OCI-LY7 (cell line): Measurements from ENCODE around the gene PARD3B. TPM values are rescaled to one million over a fixed set of nuclear protein-coding genes. Genes with fewer than 3 reads are reported as not detected.

ENCODE experiments used
- BruUV-seq: library from RNA; stranded (reverse); fragments of 400-500 nt; replicated peaks from 2 replicates; lab custom pipeline; 2021; lab: Mats Ljungman, UMichigan
- CTCF ChIA-PET: fragments of 300-600 bp; sonication (Branson Sonifier 250); formaldehyde crosslinking; loops from one replicate; lab custom pipeline; 2022; ENCODE audit warnings: antibody characterized with exemption; ENCODE audit not compliant: unreplicated experiment; lab: Charles Lee
- POLR2A ChIA-PET: fragments of 300-600 bp; sonication (Branson Sonifier 250); formaldehyde crosslinking; loops from one replicate; lab custom pipeline; 2022; ENCODE audit warnings: antibody characterized with exemption; lab: Charles Lee
- DNase-seq: peaks from one replicate; pipeline ENCODE4 v3.0.0-alpha.2; 2015; ENCODE audit warnings: low spot score
- H2AFZ ChIP-seq: fragments of 200-600 bp; sonication (generic), shearing (Covaris generic); 2 replicates; pipeline ENCODE4 v1.6.1; 2014; ENCODE audit warnings: mild to moderate bottlenecking, antibody characterized with exemption, low read length, moderate library complexity
- H3K27ac ChIP-seq: fragments of 200-600 bp; sonication (generic); 2 replicates; pipeline ENCODE4 v1.5.1; 2014; ENCODE audit warnings: mixed run types, low read depth, mild to moderate bottlenecking, moderate library complexity, low read length, inconsistent platforms; ENCODE audit not compliant: poor library complexity, severe bottlenecking
- H3K36me3 ChIP-seq: fragments of 200-600 bp; sonication (generic); 2 replicates; pipeline ENCODE4 v1.6.1; 2014; ENCODE audit warnings: mild to moderate bottlenecking, antibody characterized with exemption, low read length, moderate library complexity, mixed read lengths; ENCODE audit not compliant: insufficient read depth
- H3K4me1 ChIP-seq: fragments of 200-600 bp; sonication (generic); 2 replicates; pipeline ENCODE4 v1.5.1; 2014; ENCODE audit warnings: mild to moderate bottlenecking, low read length; ENCODE audit not compliant: insufficient read depth, poor library complexity, severe bottlenecking
- H3K4me2 ChIP-seq: fragments of 200-600 bp; sonication (generic); 2 replicates; pipeline ENCODE4 v1.6.1; 2014; ENCODE audit warnings: mild to moderate bottlenecking, low read length
- H3K4me3 ChIP-seq: fragments of 200-600 bp; sonication (generic); 2 replicates; pipeline ENCODE4 v1.5.1; 2014; ENCODE audit warnings: mild to moderate bottlenecking, low read depth, low read length; ENCODE audit not compliant: poor library complexity, severe bottlenecking
- H3K79me2 ChIP-seq: fragments of 200-600 bp; sonication (generic); 2 replicates; pipeline ENCODE4 v1.6.1; 2016; ENCODE audit warnings: low read depth, mild to moderate bottlenecking, low read length, moderate library complexity, mixed read lengths; ENCODE audit not compliant: insufficient read depth
- H3K9me2 ChIP-seq: fragments of 200-600 bp; sonication (generic); 2 replicates; pipeline ENCODE4 v1.6.1; 2016; ENCODE audit warnings: mild to moderate bottlenecking, low read length, mixed read lengths; ENCODE audit not compliant: insufficient read depth
- H3K9me3 ChIP-seq: fragments of 200-600 bp; sonication (generic); 2 replicates; pipeline ENCODE4 v1.6.1; 2014; ENCODE audit warnings: mild to moderate bottlenecking, mixed run types, low read length, mixed read lengths
- H4K20me1 ChIP-seq: fragments of 200-600 bp; sonication (generic); 2 replicates; pipeline ENCODE4 v1.6.1; 2014; ENCODE audit warnings: mild to moderate bottlenecking, antibody characterized with exemption, low read length, moderate library complexity, mixed read lengths; ENCODE audit not compliant: insufficient read depth
- CTCF ChIP-seq: fragments of 200-600 bp; sonication (generic); conservative IDR thresholded peaks from 2 replicates; pipeline ENCODE4 v1.5.1; 2014; ENCODE audit warnings: mild to moderate bottlenecking, antibody characterized with exemption, low read length, moderate library complexity, mixed read lengths
- EZH2phosphoT487 ChIP-seq: fragments of 200-600 bp; sonication (generic); IDR thresholded peaks from 2 replicates; pipeline ENCODE4 v1.6.1; 2018; ENCODE audit warnings: low read depth, borderline replicate concordance, mild to moderate bottlenecking, mixed run types, antibody characterized with exemption, low read length, moderate library complexity, mixed read lengths
- intact Hi-C: fragments of 100-400 bp; cut with micrococcal nuclease; formaldehyde crosslinking; loops from one replicate; pipeline ENCODE4 v1.10.0; 2022; ENCODE audit not compliant: unreplicated experiment
- total RNA-seq, 2 experiments: library from RNA; depleted of rRNA in 1 of 2; stranded (reverse); fragments of >200 nt in 1 of 2; shearing (Covaris generic) in 1 of 2; gene quantifications; 2 replicates each; pipeline ENCODE4 v1.2.3, GENCODE V29; 2014 to 2022

Gene PARD3B
- total RNA-seq, 2 experiments from 2014 or later, result not detected

GRCh38 chr2:205166745-205167144 lies 621.5 kb downstream of the PARD3B start:
- H3K36me3 ChIP-seq, result no peaks in the 10 kb centered on the region
- no peak for TF ChIP-seq EZH2phosphoT487
- no peak for TF ChIP-seq CTCF
- no peak for DNase-seq
- H3K4me1 ChIP-seq, result no peaks in the 10 kb centered on the region
- no peak overlapping the region for H3K4me2 ChIP-seq
- ChIA-PET POLR2A (interaction anchor here (0.6 kb wide), 1 partner anchor 76 kb away, joined by 4 read pairs; no protein-coding TSS in a partner anchor), CTCF (no interaction called here)
- no peaks in the 10 kb centered on the region for H3K9me2 ChIP-seq
- intact Hi-C loops, result no loop called here
- no peak overlapping the region for H3K4me3 ChIP-seq
- no peaks in the 10 kb centered on the region for H4K20me1 ChIP-seq
- no peaks in the 10 kb centered on the region for H3K9me3 ChIP-seq
- H3K27ac ChIP-seq, result no peak overlapping the region
- H2AFZ ChIP-seq, result no peak overlapping the region
- no peaks in the 10 kb centered on the region for H3K79me2 ChIP-seq
- no TSS peak for BruUV-seq

- H3K27ac ChIP-seq, result no peak overlapping the region
- H4K20me1 ChIP-seq, result no peaks in the 10 kb centered on the region
- no peak overlapping the region for H3K4me2 ChIP-seq
- no peaks in the 10 kb centered on the region for H3K9me2 ChIP-seq
- ChIA-PET CTCF (no interaction called here), POLR2A (interaction anchor here (1.5 kb wide), 1 partner anchor 10 kb away, joined by 4 read pairs; no protein-coding TSS in a partner anchor)
- no peaks in the 10 kb centered on the region for H3K4me1 ChIP-seq
- H3K36me3 ChIP-seq, result no peaks in the 10 kb centered on the region
- no peak overlapping the region for H2AFZ ChIP-seq
- H3K79me2 ChIP-seq, result no peaks in the 10 kb centered on the region
- no peak for DNase-seq
- H3K9me3 ChIP-seq, result no peaks in the 10 kb centered on the region
- TF ChIP-seq EZH2phosphoT487 (no peak), CTCF (no peak)
- no peak overlapping the region for H3K4me3 ChIP-seq
- intact Hi-C loops, result no loop called here
- BruUV-seq, result no TSS peak
Measured at GRCh38 chr2:205169012-205169411, 623.7 kb downstream of the PARD3B start.

- no peak overlapping the region for H3K4me2 ChIP-seq
- ChIA-PET CTCF (no interaction called here), POLR2A (no interaction called here)
- H3K36me3 ChIP-seq, result no peaks in the 10 kb centered on the region
- H4K20me1 ChIP-seq, result no peaks in the 10 kb centered on the region
- H3K4me3 ChIP-seq, result no peak overlapping the region
- DNase-seq, result no peak
- H2AFZ ChIP-seq, result no peak overlapping the region
- no peaks in the 10 kb centered on the region for H3K4me1 ChIP-seq
- H3K27ac ChIP-seq, result no peak overlapping the region
- H3K9me3 ChIP-seq, result no peaks in the 10 kb centered on the region
- no peaks in the 10 kb centered on the region for H3K9me2 ChIP-seq
- no peak for TF ChIP-seq CTCF
- TF ChIP-seq EZH2phosphoT487, result no peak
- H3K79me2 ChIP-seq, result no peaks in the 10 kb centered on the region
- no TSS peak for BruUV-seq
- intact Hi-C loops, result no loop called here
Measured at GRCh38 chr2:205169464-205169863, 624.2 kb downstream of the PARD3B start.
